ENCODE data around the gene NEDD9.

NEDD9 gene

DNA sequence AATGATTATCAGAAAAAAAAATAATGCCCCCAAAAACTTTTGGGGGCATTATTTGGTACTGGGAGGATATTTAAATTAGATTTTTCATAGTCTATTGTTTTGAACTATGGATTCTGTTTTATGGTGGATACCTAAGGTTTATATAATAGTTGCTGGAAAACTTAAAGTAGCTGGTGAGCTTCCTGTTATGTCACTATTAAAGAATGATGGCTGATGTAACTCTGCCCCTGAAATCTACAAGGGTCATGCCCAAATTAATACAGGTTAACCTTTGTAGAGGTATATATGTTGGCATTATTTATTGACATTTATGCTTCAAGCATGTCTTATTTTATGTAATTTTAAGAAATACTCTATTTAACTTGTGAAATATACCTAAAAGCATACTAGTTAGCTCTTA is 95.7 kb downstream of the NEDD9 start:
- H3K9ac ChIP-seq (ENCODE audit: low read depth, low read length) = no peak overlapping the region
- H3K27ac ChIP-seq (ENCODE audit: low read depth, low read length) = no peak overlapping the region
- H3K36me3 ChIP-seq (ENCODE audit: control insufficient read depth, insufficient read depth, low read length) = peaks cover 19% of the 10 kb centered on the region
- no peaks in the 10 kb centered on the region for H3K9me3 ChIP-seq (ENCODE audit: control insufficient read depth, insufficient read depth, low read length)
- no peak overlapping the region for H3K4me3 ChIP-seq (ENCODE audit: low read depth, low read length)
- no peaks in the 10 kb centered on the region for H3K27me3 ChIP-seq (ENCODE audit: control insufficient read depth, insufficient read depth, low read length)
- peaks cover 27% of the 10 kb centered on the region for H3K4me1 ChIP-seq (ENCODE audit: control insufficient read depth, insufficient read depth, low read length)

All from HUES48 (cell line).